Measurements from ENCODE around the gene RGL1. TPM values are rescaled to one million over a fixed set of nuclear protein-coding genes. Genes with fewer than 3 reads are reported as not detected.

Gene RGL1
- total and polyA plus RNA-seq, 7 experiments from 2014 or later = 0.90 to 6.2 (median 2.6) TPM

DNA sequence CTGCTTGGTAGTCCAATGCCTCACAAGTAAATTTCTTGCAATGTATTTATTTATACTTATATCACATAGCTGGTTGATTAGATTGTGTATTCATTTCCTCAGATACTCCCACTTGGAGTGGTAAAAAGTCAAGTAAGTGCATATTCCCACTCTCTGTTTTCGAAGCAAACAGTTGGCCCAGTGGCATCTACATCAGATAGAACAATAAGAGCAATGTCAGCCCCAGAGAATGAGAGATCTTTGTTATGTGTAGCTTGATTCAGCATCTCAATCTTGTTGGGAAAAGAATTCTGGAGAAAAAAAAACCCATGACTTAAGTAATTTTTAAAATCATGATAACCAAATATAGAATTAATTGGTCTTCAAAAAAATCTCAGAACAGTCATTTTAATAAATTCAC is 25.5 kb downstream of the RGL1 start:
- Mint-ChIP-seq H3K36me3 (peaks cover 0 to 5% (median 4%) of the 10 kb centered on the region in 5 donors), H3K27me3 (no peaks in the 10 kb centered on the region)

DNA sequence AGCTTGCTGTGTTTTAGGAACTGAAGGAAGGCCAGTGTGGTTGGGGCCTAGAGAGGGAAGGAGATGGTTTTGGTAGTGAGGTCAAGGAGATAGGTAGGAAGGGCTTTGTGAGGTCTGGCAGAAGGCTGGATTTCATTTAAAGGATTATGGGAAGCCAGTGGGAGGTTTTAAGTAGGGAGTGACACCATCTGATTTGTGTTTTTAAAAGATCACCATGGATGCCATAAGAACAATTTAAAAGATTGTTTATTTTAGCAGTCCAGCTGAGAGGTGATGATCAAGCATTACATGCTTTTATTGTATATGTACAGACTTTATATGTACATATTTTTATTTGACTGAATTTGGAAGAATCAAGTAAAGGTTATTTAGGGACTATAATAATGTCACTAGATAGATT is 26.4 kb downstream of the RGL1 start:
- H3K4me1 ChIP-seq (ENCODE audit: control insufficient read depth in 2 of 2, insufficient read depth in 2 of 2, low read length in 2 of 2) = no peaks in the 10 kb centered on the region
- ChIA-PET POLR2A (no interaction called here), CTCF (no interaction called here)
- no peaks in the 10 kb centered on the region for H3K9me3 ChIP-seq (ENCODE audit: control insufficient read depth in 2 of 3, low read length in 3 of 3)
- no peaks in the 10 kb centered on the region for H3K36me3 ChIP-seq (ENCODE audit: control insufficient read depth in 2 of 3, insufficient read depth in 3 of 3, low read length in 3 of 3)
- no peak overlapping the region for H3K4me3 ChIP-seq (ENCODE audit: low read length)
- Mint-ChIP-seq H3K4me3 (no peak overlapping the region), H3K36me3 (peaks cover 0 to 4% (median 2%) of the 10 kb centered on the region in 5 donors), H3K9me3 (no peaks in the 10 kb centered on the region), H3K27me3 (no peaks in the 10 kb centered on the region), H3K27ac (no peak overlapping the region), H3K4me1 (no peaks in the 10 kb centered on the region)
- ATAC-seq (no peak), DNase-seq (no peak)
- intact Hi-C loops (cut with micrococcal nuclease) = no loop called here
- H3K27ac ChIP-seq (ENCODE audit: low read depth, low read length) = no peak overlapping the region
- H3K27me3 ChIP-seq (ENCODE audit: control insufficient read depth in 2 of 2, insufficient read depth in 2 of 2, low read length in 2 of 2) = no peaks in the 10 kb centered on the region

More for the DNA sequence above, 25.5 kb downstream of the RGL1 start:
- ATAC-seq (no peak), DNase-seq (no peak)
- Mint-ChIP-seq H3K4me1 (no peaks in the 10 kb centered on the region), H3K4me3 (no peak overlapping the region), H3K9me3 (peaks cover 0 to 2% (median 0%) of the 10 kb centered on the region in 11 donors), H3K27ac (no peak overlapping the region)
- H3K9me3 ChIP-seq (ENCODE audit: control insufficient read depth in 2 of 3, low read length in 3 of 3) = no peaks in the 10 kb centered on the region
- intact Hi-C loops (cut with micrococcal nuclease) = no loop called here
- no peaks in the 10 kb centered on the region for H3K36me3 ChIP-seq (ENCODE audit: control insufficient read depth in 2 of 3, insufficient read depth in 3 of 3, low read length in 3 of 3)
- POLR2A ChIA-PET = no interaction called here
- no peak overlapping the region for H3K4me3 ChIP-seq (ENCODE audit: low read length)
- CTCF ChIA-PET = no interaction called here
- no peaks in the 10 kb centered on the region for H3K4me1 ChIP-seq (ENCODE audit: control insufficient read depth in 2 of 2, insufficient read depth in 2 of 2, low read length in 2 of 2)
- no peak overlapping the region for H3K27ac ChIP-seq (ENCODE audit: low read depth, low read length)
- H3K27me3 ChIP-seq (ENCODE audit: control insufficient read depth in 2 of 2, insufficient read depth in 2 of 2, low read length in 2 of 2) = no peaks in the 10 kb centered on the region

DNA sequence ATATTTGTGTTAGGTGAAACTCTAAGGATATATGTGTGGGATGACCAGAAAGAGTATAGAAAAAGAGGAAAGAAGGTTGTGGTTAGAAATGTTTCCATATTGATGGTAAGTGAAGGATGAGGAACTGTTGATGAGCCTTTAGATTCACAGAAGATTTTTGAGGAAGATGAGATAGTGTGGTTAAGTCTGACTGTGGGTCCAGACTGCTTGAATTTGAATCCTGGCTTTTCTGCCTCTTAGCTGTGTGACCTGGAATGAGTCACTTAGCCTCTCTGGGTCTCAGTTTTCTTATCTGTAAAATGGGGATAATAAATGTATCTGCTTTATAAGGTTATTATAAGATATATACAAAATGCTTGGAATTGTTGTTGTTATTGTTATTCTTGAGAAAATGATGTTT is 27.5 kb downstream of the RGL1 start:
- Histone ChIP-seq H3K36me3 (ENCODE audit: control insufficient read depth in 2 of 3, insufficient read depth in 3 of 3, low read length in 3 of 3) (no peaks in the 10 kb centered on the region), H3K9me3 (ENCODE audit: control insufficient read depth in 2 of 3, low read length in 3 of 3) (no peaks in the 10 kb centered on the region), H3K27me3 (ENCODE audit: control insufficient read depth in 2 of 2, insufficient read depth in 2 of 2, low read length in 2 of 2) (no peaks in the 10 kb centered on the region), H3K4me1 (ENCODE audit: control insufficient read depth in 2 of 2, insufficient read depth in 2 of 2, low read length in 2 of 2) (no peaks in the 10 kb centered on the region), H3K4me3 (ENCODE audit: low read length) (no peak overlapping the region), H3K27ac (ENCODE audit: low read depth, low read length) (no peak overlapping the region)
- Mint-ChIP-seq H3K4me3 (no peak overlapping the region), H3K27ac (no peak overlapping the region), H3K4me1 (no peaks in the 10 kb centered on the region), H3K27me3 (no peaks in the 10 kb centered on the region), H3K36me3 (peaks cover 0 to 4% (median 0%) of the 10 kb centered on the region in 5 donors), H3K9me3 (no peaks in the 10 kb centered on the region)
- ATAC-seq (peak; percentile 37), DNase-seq (no peak)
- intact Hi-C loops (cut with micrococcal nuclease) = no loop called here
- ChIA-PET POLR2A (no interaction called here), CTCF (no interaction called here)

DNA sequence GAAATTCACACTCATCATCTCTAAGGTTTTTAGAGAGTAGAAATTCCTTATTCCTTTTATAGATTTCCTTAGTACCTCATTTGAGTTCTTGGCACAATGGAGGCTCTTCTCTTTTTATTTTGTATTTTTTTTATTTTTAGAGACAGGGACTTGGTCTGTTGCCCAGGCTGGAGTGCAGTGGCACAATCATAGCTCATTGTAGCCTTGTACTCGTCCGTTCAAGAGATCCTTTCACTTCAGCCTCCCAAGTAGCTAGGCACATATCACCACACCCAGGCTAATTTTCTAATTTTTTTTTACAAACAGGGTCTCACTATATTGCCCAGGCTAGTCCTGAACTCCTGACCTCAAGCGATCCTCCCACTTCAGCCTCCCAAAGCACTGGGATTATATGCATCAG is 29.6 kb downstream of the RGL1 start:
- H3K9me3 Mint-ChIP-seq = peaks cover 0 to 3% (median 0%) of the 10 kb centered on the region in 11 donors
- no peak overlapping the region for H3K4me3 Mint-ChIP-seq
- peaks cover 0 to 3% (median 0%) of the 10 kb centered on the region in 7 donors for H3K4me1 Mint-ChIP-seq
- ATAC-seq (no peak), DNase-seq (no peak)
- intact Hi-C loops (cut with micrococcal nuclease) = no loop called here
- no peak overlapping the region for H3K27ac Mint-ChIP-seq
- Histone ChIP-seq H3K27ac (ENCODE audit: low read depth, low read length) (no peak overlapping the region), H3K36me3 (ENCODE audit: control insufficient read depth in 2 of 3, insufficient read depth in 3 of 3, low read length in 3 of 3) (no peaks in the 10 kb centered on the region), H3K9me3 (ENCODE audit: control insufficient read depth in 2 of 3, low read length in 3 of 3) (no peaks in the 10 kb centered on the region), H3K4me1 (ENCODE audit: control insufficient read depth in 2 of 2, insufficient read depth in 2 of 2, low read length in 2 of 2) (no peaks in the 10 kb centered on the region), H3K4me3 (ENCODE audit: low read length) (no peak overlapping the region), H3K27me3 (ENCODE audit: control insufficient read depth in 2 of 2, insufficient read depth in 2 of 2, low read length in 2 of 2) (no peaks in the 10 kb centered on the region)
- ChIA-PET CTCF (no interaction called here), POLR2A (no interaction called here)
- H3K27me3 Mint-ChIP-seq = no peaks in the 10 kb centered on the region
- H3K36me3 Mint-ChIP-seq = peaks cover 3 to 8% (median 3%) of the 10 kb centered on the region in 5 donors

DNA sequence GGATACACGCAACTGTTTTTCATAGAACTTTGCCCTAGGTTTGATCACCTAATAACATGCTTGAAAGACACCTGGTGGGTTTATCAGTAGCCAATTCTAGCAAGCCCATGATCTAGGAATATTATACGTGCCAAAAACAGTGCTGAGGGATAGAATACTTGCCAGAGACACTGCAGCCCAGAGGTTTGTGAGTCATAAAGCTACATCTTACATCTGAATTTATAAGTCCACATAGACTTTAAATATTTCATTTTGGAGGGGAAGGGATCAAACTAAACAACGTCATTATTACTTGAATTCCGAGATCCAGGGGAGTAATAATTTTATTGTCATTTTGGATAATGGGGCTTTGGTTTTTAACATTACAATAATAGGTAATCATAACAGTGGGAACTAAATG is 31.7 kb downstream of the RGL1 start:
- H3K9me3 ChIP-seq (ENCODE audit: control insufficient read depth in 2 of 3, low read length in 3 of 3) = no peaks in the 10 kb centered on the region
- no peaks in the 10 kb centered on the region for H3K27me3 ChIP-seq (ENCODE audit: control insufficient read depth in 2 of 2, insufficient read depth in 2 of 2, low read length in 2 of 2)
- H3K4me1 ChIP-seq (ENCODE audit: control insufficient read depth in 2 of 2, insufficient read depth in 2 of 2, low read length in 2 of 2) = no peaks in the 10 kb centered on the region
- Mint-ChIP-seq H3K9me3 (peaks cover 0 to 6% (median 0%) of the 10 kb centered on the region in 11 donors), H3K27ac (no peak overlapping the region), H3K4me3 (no peak overlapping the region), H3K36me3 (peaks cover 3 to 8% (median 5%) of the 10 kb centered on the region in 5 donors), H3K4me1 (peaks cover 0 to 8% (median 3%) of the 10 kb centered on the region in 7 donors), H3K27me3 (no peaks in the 10 kb centered on the region)
- POLR2A ChIA-PET = no interaction called here
- H3K27ac ChIP-seq (ENCODE audit: low read depth, low read length) = no peak overlapping the region
- DNase-seq (no peak), ATAC-seq (no peak)
- no peak overlapping the region for H3K4me3 ChIP-seq (ENCODE audit: low read length)
- CTCF ChIA-PET = interaction anchor here (1.4 kb wide), 1 partner anchor 11 kb away, joined by 4 read pairs; no protein-coding TSS in a partner anchor
- intact Hi-C loops (cut with micrococcal nuclease) = no loop called here
- no peaks in the 10 kb centered on the region for H3K36me3 ChIP-seq (ENCODE audit: control insufficient read depth in 2 of 3, insufficient read depth in 3 of 3, low read length in 3 of 3)

DNA sequence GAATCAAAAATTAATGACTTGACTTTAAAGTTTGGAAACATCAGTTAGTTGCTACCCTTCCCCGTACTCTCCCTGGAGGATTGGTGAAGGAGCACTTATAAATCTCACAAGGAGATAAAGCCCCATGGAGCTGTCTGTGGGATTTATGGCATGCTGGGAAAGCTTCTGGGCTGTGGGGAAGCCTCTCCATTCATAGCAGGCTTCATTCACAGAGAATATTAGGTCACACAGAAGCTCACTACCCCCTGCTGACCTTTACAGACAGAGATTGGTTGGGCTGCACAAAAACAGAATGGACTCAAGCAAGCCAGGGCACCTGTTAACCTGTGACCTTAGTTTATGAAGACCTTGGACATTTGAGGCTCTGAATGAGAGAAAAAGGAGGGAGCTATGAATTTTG is 32.1 kb downstream of the RGL1 start:
- intact Hi-C loops (cut with micrococcal nuclease) = no loop called here
- Histone ChIP-seq H3K9me3 (ENCODE audit: control insufficient read depth in 2 of 3, low read length in 3 of 3) (no peaks in the 10 kb centered on the region), H3K27me3 (ENCODE audit: control insufficient read depth in 2 of 2, insufficient read depth in 2 of 2, low read length in 2 of 2) (no peaks in the 10 kb centered on the region), H3K4me3 (ENCODE audit: low read length) (no peak overlapping the region), H3K4me1 (ENCODE audit: control insufficient read depth in 2 of 2, insufficient read depth in 2 of 2, low read length in 2 of 2) (no peaks in the 10 kb centered on the region), H3K36me3 (ENCODE audit: control insufficient read depth in 2 of 3, insufficient read depth in 3 of 3, low read length in 3 of 3) (no peaks in the 10 kb centered on the region), H3K27ac (ENCODE audit: low read depth, low read length) (no peak overlapping the region)
- CTCF ChIA-PET = no interaction called here
- DNase-seq (no peak), ATAC-seq (no peak)
- H3K27me3 Mint-ChIP-seq = no peaks in the 10 kb centered on the region
- no peak overlapping the region for H3K27ac Mint-ChIP-seq
- no peak overlapping the region for H3K4me3 Mint-ChIP-seq
- H3K9me3 Mint-ChIP-seq = peaks cover 0 to 6% (median 0%) of the 10 kb centered on the region in 11 donors
- peaks cover 0 to 13% (median 8%) of the 10 kb centered on the region in 7 donors for H3K4me1 Mint-ChIP-seq
- POLR2A ChIA-PET = no interaction called here
- H3K36me3 Mint-ChIP-seq = peaks cover 3 to 8% (median 5%) of the 10 kb centered on the region in 5 donors

DNA sequence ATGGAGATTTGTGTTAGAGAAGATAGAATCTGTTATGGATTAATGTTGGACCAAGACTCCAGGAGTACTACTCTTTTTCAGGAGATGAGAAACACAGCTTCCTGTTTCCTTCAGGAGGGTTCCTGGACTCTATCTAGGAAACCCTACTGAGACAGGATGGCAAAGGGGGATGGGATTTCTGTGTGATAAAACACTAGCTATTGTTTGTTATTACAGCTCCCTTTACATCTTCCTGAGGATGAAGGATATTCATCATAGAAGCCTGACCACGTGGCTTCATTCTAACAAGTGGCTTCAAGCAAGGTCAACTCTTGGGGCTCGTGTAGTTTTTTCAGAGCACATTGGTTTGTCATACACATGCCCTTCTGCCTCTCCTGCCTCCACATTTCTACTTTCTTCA is 33.3 kb downstream of the RGL1 start:
- intact Hi-C loops (cut with micrococcal nuclease) = no loop called here
- Mint-ChIP-seq H3K4me1 (peaks cover 5 to 23% (median 19%) of the 10 kb centered on the region in 7 donors), H3K36me3 (peaks cover 4 to 8% (median 5%) of the 10 kb centered on the region in 5 donors), H3K9me3 (peaks cover 0 to 6% (median 0%) of the 10 kb centered on the region in 11 donors), H3K4me3 (no peak overlapping the region), H3K27ac (no peak overlapping the region), H3K27me3 (no peaks in the 10 kb centered on the region)
- ChIA-PET CTCF (no interaction called here), POLR2A (no interaction called here)
- Histone ChIP-seq H3K4me3 (ENCODE audit: low read length) (no peak overlapping the region), H3K36me3 (ENCODE audit: control insufficient read depth in 2 of 3, insufficient read depth in 3 of 3, low read length in 3 of 3) (no peaks in the 10 kb centered on the region), H3K27me3 (ENCODE audit: control insufficient read depth in 2 of 2, insufficient read depth in 2 of 2, low read length in 2 of 2) (no peaks in the 10 kb centered on the region), H3K27ac (ENCODE audit: low read depth, low read length) (no peak overlapping the region), H3K9me3 (ENCODE audit: control insufficient read depth in 2 of 3, low read length in 3 of 3) (no peaks in the 10 kb centered on the region), H3K4me1 (ENCODE audit: control insufficient read depth in 2 of 2, insufficient read depth in 2 of 2, low read length in 2 of 2) (peaks cover 0 to 3% of the 10 kb centered on the region in 2 donors)
- DNase-seq (no peak), ATAC-seq (no peak)

Data from naive thymus-derived CD4-positive, alpha-beta T cell (primary cell).